COLO829 (cell line): ENCODE measurements around the gene TAS2R42.

ENCODE experiments used
- DNase-seq: peaks from one replicate; pipeline ENCODE4 v3.0.0; 2012; ENCODE audit warnings: low spot score

TAS2R42 gene

GRCh38 chr12:11144297-11144696 lies 42.4 kb downstream of the TAS2R42 start:
- DNase-seq: no peak

GRCh38 chr12:11143352-11143751 lies 43.4 kb downstream of the TAS2R42 start:
- DNase-seq: no peak

GRCh38 chr12:11136075-11136474 lies 50.7 kb downstream of the TAS2R42 start:
- no peak for DNase-seq
